Lung (tissue), 12 donors: Measurements from ENCODE around the gene SLC25A30. TPM values are rescaled to one million over a fixed set of nuclear protein-coding genes. Genes with fewer than 3 reads are reported as not detected.

Experiments
- ATAC-seq: fragments of 200-7000 bp; cut with Tn5 transposase; one replicate; pipeline ENCODE4 v1.9.1; 2020; ENCODE audit warnings: moderate number of reproducible peaks; ENCODE audit not compliant: insufficient read depth, low FRiP score
- DNase-seq, 3 donors: peaks; one replicate each; pipeline ENCODE4 v3.0.0-alpha.2; 2013 to 2017
- H3K27ac ChIP-seq, 2 donors: one replicate each; pipeline ENCODE4 v1.5.1; 2013; ENCODE audit warnings: mild to moderate bottlenecking in 2 of 2, moderate library complexity in 2 of 2, control low read depth in 1 of 2, inconsistent platforms in 1 of 2, low read depth in 1 of 2, low read length in 1 of 2
- H3K27me3 ChIP-seq, 3 donors: one replicate each; pipeline ENCODE4 v1.5.1; 2013; ENCODE audit warnings: low read length in 2 of 3; ENCODE audit not compliant: control insufficient read depth in 3 of 3, insufficient read depth in 3 of 3
- H3K36me3 ChIP-seq, 4 donors: one replicate each; pipeline ENCODE4 v1.5.1; 2013; ENCODE audit warnings: low read length in 4 of 4, mild to moderate bottlenecking in 1 of 4, moderate library complexity in 1 of 4; ENCODE audit not compliant: control insufficient read depth in 4 of 4, insufficient read depth in 4 of 4
- H3K4me1 ChIP-seq, 5 donors: one replicate each; pipeline ENCODE4 v1.5.1; 2013; ENCODE audit warnings: low read length in 5 of 5, mild to moderate bottlenecking in 2 of 5, moderate library complexity in 1 of 5; ENCODE audit not compliant: control insufficient read depth in 5 of 5, insufficient read depth in 5 of 5
- H3K4me3 ChIP-seq: one replicate; pipeline ENCODE4 v1.5.1; 2013; ENCODE audit warnings: mild to moderate bottlenecking, control low read depth, moderate library complexity
- H3K9ac ChIP-seq, 2 donors: one replicate each; pipeline ENCODE4 v1.5.1; 2013; ENCODE audit warnings: low read length in 2 of 2, control low read depth in 1 of 2; ENCODE audit not compliant: insufficient read depth in 1 of 2
- H3K9me3 ChIP-seq, 4 donors: one replicate each; pipeline ENCODE4 v1.5.1; 2013; ENCODE audit warnings: low read length in 3 of 4, mild to moderate bottlenecking in 1 of 4, moderate library complexity in 1 of 4; ENCODE audit not compliant: control insufficient read depth in 4 of 4, insufficient read depth in 3 of 4
- WGBS, 2 donors: extraction: QIAGEN DNeasy Blood & Tissue Kit; methylation state at CpG; one replicate each; pipeline ENCODE4 v1.1.7; 2013; 5-methylcytosine and 5-hydroxymethylcytosine counted together
- polyA plus RNA-seq, 2 donors: library from polyadenylated mRNA; stranded (reverse); fragments of 200-250 nt; gene quantifications; one replicate each; pipeline ENCODE4 v1.2.1, GENCODE V29; 2013
- total RNA-seq, 2 donors: library from RNA; depleted of rRNA in 1 of 2; stranded (reverse); fragments of >200 nt in 1 of 2; gene quantifications; one replicate each; pipeline ENCODE4 v1.2.1, GENCODE V29; 2014 to 2021
- TF ChIP-seq, protein P1 (sequence below): IDR thresholded peaks from 2 replicates; pipeline ENCODE4 v1.5.1; 2012; ENCODE audit warnings: mild to moderate bottlenecking; ENCODE audit errors: control extremely low read depth, extremely low read depth
- donor health status: control.
- donor health status: control.
- donor health status: Bipolar disorder and iron deficiency.
- donor health status: healthy.
- donor health status: DM: yes; HTN: yes; CAD: no.

Gene SLC25A30
- total and polyA plus RNA-seq, 4 donors: 7.3 to 24.3 (median 10.2) TPM

DNA sequence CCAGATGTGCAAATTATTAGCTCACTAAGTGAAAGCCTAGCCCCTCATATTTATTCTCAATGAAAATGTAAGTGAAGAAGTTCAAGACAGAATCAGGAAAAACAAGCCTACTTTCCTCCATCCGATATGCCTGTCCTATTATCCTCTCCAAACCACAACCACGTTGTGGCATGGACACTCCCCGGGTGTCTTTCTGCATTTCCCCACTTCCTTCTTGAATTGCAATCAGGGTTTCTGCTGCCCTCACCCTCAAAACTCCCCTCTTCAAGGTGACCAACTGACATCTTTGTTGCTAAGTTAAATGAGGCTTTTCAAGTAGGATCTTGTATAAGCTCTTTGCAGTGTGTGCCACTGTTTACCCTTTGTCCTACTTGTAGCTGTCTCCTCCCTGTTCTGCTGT, 11.8 kb downstream of the SLC25A30 start:
- Histone ChIP-seq H3K9me3 (no peaks in the 10 kb centered on the region), H3K27me3 (no peaks in the 10 kb centered on the region), H3K27ac (no peak overlapping the region), H3K9ac (no peak overlapping the region), H3K4me1 (peaks cover 0 to 2% (median 0%) of the 10 kb centered on the region in 5 donors), H3K4me3 (no peak overlapping the region), H3K36me3 (peaks cover 14 to 25% (median 19%) of the 10 kb centered on the region in 4 donors)
- DNase-seq (no peak), ATAC-seq (no peak)
- TF ChIP-seq, protein P1, sequence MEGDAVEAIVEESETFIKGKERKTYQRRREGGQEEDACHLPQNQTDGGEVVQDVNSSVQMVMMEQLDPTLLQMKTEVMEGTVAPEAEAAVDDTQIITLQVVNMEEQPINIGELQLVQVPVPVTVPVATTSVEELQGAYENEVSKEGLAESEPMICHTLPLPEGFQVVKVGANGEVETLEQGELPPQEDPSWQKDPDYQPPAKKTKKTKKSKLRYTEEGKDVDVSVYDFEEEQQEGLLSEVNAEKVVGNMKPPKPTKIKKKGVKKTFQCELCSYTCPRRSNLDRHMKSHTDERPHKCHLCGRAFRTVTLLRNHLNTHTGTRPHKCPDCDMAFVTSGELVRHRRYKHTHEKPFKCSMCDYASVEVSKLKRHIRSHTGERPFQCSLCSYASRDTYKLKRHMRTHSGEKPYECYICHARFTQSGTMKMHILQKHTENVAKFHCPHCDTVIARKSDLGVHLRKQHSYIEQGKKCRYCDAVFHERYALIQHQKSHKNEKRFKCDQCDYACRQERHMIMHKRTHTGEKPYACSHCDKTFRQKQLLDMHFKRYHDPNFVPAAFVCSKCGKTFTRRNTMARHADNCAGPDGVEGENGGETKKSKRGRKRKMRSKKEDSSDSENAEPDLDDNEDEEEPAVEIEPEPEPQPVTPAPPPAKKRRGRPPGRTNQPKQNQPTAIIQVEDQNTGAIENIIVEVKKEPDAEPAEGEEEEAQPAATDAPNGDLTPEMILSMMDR: no peak
- 22 to 62% methylated on average over 3 of the region's 3 CpGs for WGBS, 2 donors

DNA sequence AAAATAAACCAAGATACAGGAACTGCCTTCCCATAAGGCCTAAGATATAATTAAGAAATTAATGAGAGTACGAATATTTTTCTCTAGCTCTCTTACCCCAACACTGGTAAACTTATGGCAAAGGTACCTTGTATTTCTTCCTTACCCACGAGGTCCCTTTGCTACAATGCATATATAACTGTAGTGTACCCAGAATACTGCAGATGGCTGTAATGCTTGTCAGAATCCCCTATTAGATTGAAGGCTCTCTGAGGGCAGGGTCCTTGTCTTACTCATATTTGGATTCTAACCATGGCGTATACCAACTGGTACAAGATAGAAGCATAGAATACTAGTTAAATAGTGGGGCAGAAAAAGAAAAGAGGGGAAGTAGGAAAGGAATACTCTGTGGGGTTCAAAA, 15.1 kb downstream of the SLC25A30 start:
- 78 to 93% methylated on average over 3 of the region's 3 CpGs for WGBS, 2 donors
- peaks cover 0 to 8% (median 0%) of the 10 kb centered on the region in 5 donors for H3K4me1 ChIP-seq
- H3K27me3 ChIP-seq: no peaks in the 10 kb centered on the region
- no peak overlapping the region for H3K9ac ChIP-seq
- H3K9me3 ChIP-seq: no peaks in the 10 kb centered on the region
- no peak for DNase-seq
- no peak for ATAC-seq
- H3K4me3 ChIP-seq: no peak overlapping the region
- TF ChIP-seq, protein P1: no peak
- peaks cover 15 to 24% (median 18%) of the 10 kb centered on the region in 4 donors for H3K36me3 ChIP-seq
- H3K27ac ChIP-seq: peak overlapping the region in 1 of 2 donors; percentile 81

GRCh38 chr13:45402641-45403040, 15.5 kb downstream of the SLC25A30 start:
- TF ChIP-seq, protein P1: no peak
- 76 to 83% methylated on average over 3 of the region's 3 CpGs for WGBS, 2 donors
- no peak for ATAC-seq
- Histone ChIP-seq H3K36me3 (peaks cover 20 to 24% (median 21%) of the 10 kb centered on the region in 4 donors), H3K4me3 (no peak overlapping the region), H3K9ac (no peak overlapping the region), H3K9me3 (no peaks in the 10 kb centered on the region), H3K27ac (peak overlapping the region in 1 of 2 donors; percentile 81), H3K27me3 (no peaks in the 10 kb centered on the region), H3K4me1 (peaks cover 0 to 8% (median 0%) of the 10 kb centered on the region in 5 donors)
- no peak for DNase-seq

GRCh38 chr13:45401314-45401713, 16.9 kb downstream of the SLC25A30 start:
- ATAC-seq: no peak
- H3K4me1 ChIP-seq: peaks cover 0 to 12% (median under 1%) of the 10 kb centered on the region in 5 donors
- H3K4me3 ChIP-seq: no peak overlapping the region
- WGBS, 2 donors: 95 to 100% methylated on average over 1 of the region's 1 CpG
- H3K27me3 ChIP-seq: no peaks in the 10 kb centered on the region
- H3K9me3 ChIP-seq: no peaks in the 10 kb centered on the region
- DNase-seq: no peak
- TF ChIP-seq, protein P1: no peak
- peaks cover 14 to 16% (median 15%) of the 10 kb centered on the region in 4 donors for H3K36me3 ChIP-seq
- no peak overlapping the region for H3K9ac ChIP-seq
- H3K27ac ChIP-seq: peak overlapping the region in 1 of 2 donors; percentile 71
